HG03139 (cell line): ENCODE results near the gene CAMTA1.
"Not testable (repeated sequence)": the region's sequence is repeated elsewhere in the genome, so short reads cannot be mapped to it uniquely, and the experiment has no call there.

Source experiments
- ATAC-seq: cut with Tn5 transposase; IDR thresholded peaks from one replicate; pipeline ENCODE4 v1.9.1; 2021; ENCODE audit not compliant: unreplicated experiment

The CAMTA1 gene

GRCh38 chr1:7587108-7587772 lies 802.0 kb downstream of the CAMTA1 start:
- no peak for ATAC-seq

- ATAC-seq: no peak
Observed at GRCh38 chr1:7587773-7588456, 802.7 kb downstream of the CAMTA1 start.

- ATAC-seq: no peak
Observed at GRCh38 chr1:7588457-7588827, 803.2 kb downstream of the CAMTA1 start.

GRCh38 chr1:7589080-7589735 lies 804.0 kb downstream of the CAMTA1 start:
- ATAC-seq: no peak

GRCh38 chr1:7589774-7590425 lies 804.6 kb downstream of the CAMTA1 start:
- no peak for ATAC-seq

GRCh38 chr1:7590426-7590790 lies 805.2 kb downstream of the CAMTA1 start:
- no peak for ATAC-seq

- no peak for ATAC-seq
Observed at GRCh38 chr1:7591565-7591964, 806.3 kb downstream of the CAMTA1 start.

- no peak for ATAC-seq
Observed at GRCh38 chr1:7592120-7592798, 807.0 kb downstream of the CAMTA1 start.

- ATAC-seq: no peak
Observed at GRCh38 chr1:7594002-7594713, 808.9 kb downstream of the CAMTA1 start.

- ATAC-seq: no peak
Observed at GRCh38 chr1:7594714-7595295, 809.6 kb downstream of the CAMTA1 start.

GRCh38 chr1:7595336-7595735 lies 810.1 kb downstream of the CAMTA1 start:
- no peak for ATAC-seq

GRCh38 chr1:7596126-7596965 lies 811.1 kb downstream of the CAMTA1 start:
- ATAC-seq: no peak

GRCh38 chr1:7598058-7598457 lies 812.8 kb downstream of the CAMTA1 start:
- not testable (repeated sequence) for ATAC-seq

GRCh38 chr1:7604906-7605305 lies 819.7 kb downstream of the CAMTA1 start:
- ATAC-seq: not testable (repeated sequence)

GRCh38 chr1:7606096-7606495 lies 820.8 kb downstream of the CAMTA1 start:
- no peak for ATAC-seq

- no peak for ATAC-seq
Observed at GRCh38 chr1:7607097-7607496, 821.8 kb downstream of the CAMTA1 start.

- ATAC-seq: no peak
Observed at GRCh38 chr1:7608628-7609305, 823.5 kb downstream of the CAMTA1 start.

GRCh38 chr1:7609311-7609994 lies 824.2 kb downstream of the CAMTA1 start:
- ATAC-seq: no peak
